Bronchial epithelial cell (primary cell): ENCODE data around the gene AHNAK2. TPM values are rescaled to one million over a fixed set of nuclear protein-coding genes. Genes with fewer than 3 reads are reported as not detected.
"Not testable (repeated sequence)": the region's sequence is repeated elsewhere in the genome, so short reads cannot be mapped to it uniquely, and the experiment has no call there.

Source experiments
- DNase-seq: peaks from one replicate; pipeline ENCODE4 v3.0.0-alpha.2; 2010; ENCODE audit warnings: low read depth
- FAIRE-seq: peaks from 2 replicates; lab custom pipeline; 2011; peaks lifted over from hg19 to GRCh38; lab: Jason Lieb, UNC
- H3K27me3 ChIP-seq: 2 replicates; pipeline ENCODE4 v1.5.1; 2011; ENCODE audit warnings: low read length; ENCODE audit not compliant: control insufficient read depth, insufficient read depth
- H3K36me3 ChIP-seq: 2 replicates; pipeline ENCODE4 v1.5.1; 2011; ENCODE audit warnings: low read length; ENCODE audit not compliant: control insufficient read depth, insufficient read depth
- H3K4me3 ChIP-seq: 2 replicates; pipeline ENCODE4 v1.5.1; 2011; ENCODE audit warnings: mild to moderate bottlenecking, low read depth, low read length, control low read depth
- total RNA-seq: library from RNA; depleted of rRNA; stranded (reverse); fragments of >200 nt; gene quantifications from 2 replicates; pipeline ENCODE4 v1.2.1, GENCODE V29; 2014
- TF ChIP-seq, protein P1 (sequence below): IDR thresholded peaks from 2 replicates; pipeline ENCODE4 v1.5.1; 2011; ENCODE audit warnings: mild to moderate bottlenecking, moderate library complexity, low read length, control low read depth, inconsistent platforms; ENCODE audit not compliant: insufficient read depth, severe bottlenecking

Gene AHNAK2
- total RNA-seq, 1 donor from 2014 or later = 367 TPM

DNA sequence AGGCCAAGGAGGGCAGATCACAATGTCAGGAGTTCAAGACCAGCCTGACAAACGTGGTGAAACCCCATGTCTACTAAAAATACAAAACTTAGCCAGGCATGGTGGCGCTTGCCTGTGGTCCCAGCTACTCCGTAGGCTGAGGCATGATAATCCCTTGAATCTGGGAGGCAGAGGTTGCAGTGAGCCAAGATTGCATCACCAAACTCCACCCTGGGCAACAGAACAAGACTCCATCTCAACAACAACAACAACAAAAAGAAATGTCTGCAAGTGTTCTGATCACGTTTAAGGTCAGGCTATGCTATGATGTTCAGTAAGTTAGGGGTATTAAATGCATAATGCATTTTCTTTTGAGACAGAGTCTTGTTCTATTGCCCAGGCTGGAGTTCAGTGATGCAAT, 60.2 kb downstream of the AHNAK2 start:
- TF ChIP-seq, protein P1, sequence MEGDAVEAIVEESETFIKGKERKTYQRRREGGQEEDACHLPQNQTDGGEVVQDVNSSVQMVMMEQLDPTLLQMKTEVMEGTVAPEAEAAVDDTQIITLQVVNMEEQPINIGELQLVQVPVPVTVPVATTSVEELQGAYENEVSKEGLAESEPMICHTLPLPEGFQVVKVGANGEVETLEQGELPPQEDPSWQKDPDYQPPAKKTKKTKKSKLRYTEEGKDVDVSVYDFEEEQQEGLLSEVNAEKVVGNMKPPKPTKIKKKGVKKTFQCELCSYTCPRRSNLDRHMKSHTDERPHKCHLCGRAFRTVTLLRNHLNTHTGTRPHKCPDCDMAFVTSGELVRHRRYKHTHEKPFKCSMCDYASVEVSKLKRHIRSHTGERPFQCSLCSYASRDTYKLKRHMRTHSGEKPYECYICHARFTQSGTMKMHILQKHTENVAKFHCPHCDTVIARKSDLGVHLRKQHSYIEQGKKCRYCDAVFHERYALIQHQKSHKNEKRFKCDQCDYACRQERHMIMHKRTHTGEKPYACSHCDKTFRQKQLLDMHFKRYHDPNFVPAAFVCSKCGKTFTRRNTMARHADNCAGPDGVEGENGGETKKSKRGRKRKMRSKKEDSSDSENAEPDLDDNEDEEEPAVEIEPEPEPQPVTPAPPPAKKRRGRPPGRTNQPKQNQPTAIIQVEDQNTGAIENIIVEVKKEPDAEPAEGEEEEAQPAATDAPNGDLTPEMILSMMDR = no peak
- FAIRE-seq (no peak), DNase-seq (no peak)
- no peaks in the 10 kb centered on the region for H3K36me3 ChIP-seq
- no peaks in the 10 kb centered on the region for H3K27me3 ChIP-seq
- no peak overlapping the region for H3K4me3 ChIP-seq

DNA sequence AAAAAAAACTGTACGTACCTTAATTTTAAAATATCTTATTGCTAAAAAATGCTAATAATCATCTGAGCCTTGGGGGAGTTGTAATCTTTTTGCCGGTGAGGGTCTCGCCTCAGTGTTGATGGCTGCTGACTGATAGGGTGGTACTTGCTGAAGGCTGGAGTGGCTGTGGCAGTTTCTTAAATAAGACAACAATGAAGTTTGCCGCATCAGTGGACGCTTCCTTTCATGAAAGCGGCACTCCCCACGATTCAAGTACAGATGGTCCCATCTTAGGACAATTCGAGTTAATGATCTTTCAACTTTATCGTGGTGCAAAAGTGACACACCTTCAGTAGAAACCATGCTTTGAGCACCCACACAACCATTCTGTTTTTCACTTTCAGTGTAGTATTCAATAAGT, 61.1 kb downstream of the AHNAK2 start:
- FAIRE-seq = no peak
- Histone ChIP-seq H3K36me3 (no peaks in the 10 kb centered on the region), H3K4me3 (no peak overlapping the region), H3K27me3 (no peaks in the 10 kb centered on the region)
- TF ChIP-seq, protein P1 = no peak
- no peak for DNase-seq

DNA sequence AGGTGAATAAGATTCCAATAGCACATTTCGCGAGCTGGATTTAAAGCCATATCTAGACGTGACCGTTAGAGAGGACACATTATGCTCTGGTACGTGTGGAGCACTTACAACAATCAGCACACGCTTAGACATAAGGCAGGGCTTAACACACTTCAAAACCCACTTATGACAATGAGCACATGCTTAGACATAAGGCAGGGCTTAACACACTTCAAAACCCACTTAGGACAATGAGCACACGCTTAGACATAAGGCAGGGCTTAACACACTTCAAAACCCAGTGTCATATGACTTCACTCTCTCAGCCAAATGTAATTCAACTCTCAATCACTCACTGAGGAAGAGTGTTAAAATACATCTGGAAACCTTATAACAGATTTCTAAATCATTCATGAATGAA, 64.7 kb downstream of the AHNAK2 start:
- TF ChIP-seq, protein P1 = no peak
- DNase-seq = no peak
- Histone ChIP-seq H3K4me3 (no peak overlapping the region), H3K27me3 (no peaks in the 10 kb centered on the region), H3K36me3 (no peaks in the 10 kb centered on the region)
- FAIRE-seq = no peak

DNA sequence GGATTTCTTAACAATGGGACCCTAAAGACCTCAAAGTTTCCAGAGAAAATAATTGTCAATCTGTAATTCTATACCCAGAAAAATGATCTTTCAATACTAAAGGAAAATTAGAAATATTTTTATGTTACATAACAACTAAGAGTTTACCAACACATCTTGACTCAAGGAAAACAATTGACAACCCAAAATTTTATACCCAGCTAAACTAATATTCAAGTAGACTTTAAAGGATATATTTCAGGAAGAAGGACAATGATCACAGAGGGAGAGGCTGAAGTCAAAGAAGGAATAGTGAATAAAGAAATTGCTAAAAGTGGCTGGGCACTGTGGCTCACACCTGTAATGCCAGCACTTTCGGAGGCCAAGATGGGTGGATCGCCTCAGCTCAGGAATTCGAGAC, 66.1 kb downstream of the AHNAK2 start:
- no peak for DNase-seq
- H3K36me3 ChIP-seq = no peaks in the 10 kb centered on the region
- H3K4me3 ChIP-seq = no peak overlapping the region
- H3K27me3 ChIP-seq = no peaks in the 10 kb centered on the region
- TF ChIP-seq, protein P1 = no peak
- FAIRE-seq = no peak

DNA sequence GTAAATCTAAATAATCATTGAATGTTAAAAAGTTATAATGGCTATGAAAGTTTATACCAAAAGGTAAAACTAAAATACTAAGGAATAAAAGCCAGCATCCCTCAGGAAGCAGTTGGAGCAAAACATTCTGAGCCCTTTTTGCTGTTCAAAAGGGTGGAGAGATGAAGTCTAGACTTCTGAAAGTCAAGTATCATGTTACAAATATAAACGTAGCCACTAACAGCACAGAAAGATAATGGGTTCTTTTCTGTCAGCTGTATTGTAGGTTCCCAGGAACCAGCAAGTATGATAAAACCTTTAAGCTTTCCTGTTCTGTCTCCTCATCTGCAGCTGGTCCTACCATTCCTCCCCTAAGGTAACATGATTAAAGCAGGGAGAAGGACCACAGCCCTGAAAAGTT, 69.9 kb downstream of the AHNAK2 start:
- Histone ChIP-seq H3K36me3 (no peaks in the 10 kb centered on the region), H3K4me3 (no peak overlapping the region), H3K27me3 (no peaks in the 10 kb centered on the region)
- DNase-seq = no peak
- TF ChIP-seq, protein P1 = no peak
- FAIRE-seq = no peak

DNA sequence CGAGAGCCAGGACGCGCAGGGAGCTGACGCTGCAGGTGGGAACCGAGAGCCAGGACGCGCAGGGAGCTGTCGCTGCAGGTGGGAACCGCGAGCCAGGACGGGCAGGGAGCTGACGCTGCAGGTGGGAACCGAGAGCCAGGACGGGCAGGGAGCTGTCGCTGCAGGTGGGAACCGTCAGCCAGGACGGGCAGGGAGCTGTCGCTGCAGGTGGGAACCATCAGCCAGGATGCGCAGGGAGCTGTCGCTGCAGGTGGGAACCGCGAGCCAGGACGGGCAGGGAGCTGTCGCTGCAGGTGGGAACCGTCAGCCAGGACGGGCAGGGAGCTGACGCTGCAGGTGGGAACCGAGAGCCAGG, 72.6 kb downstream of the AHNAK2 start:
- not testable (repeated sequence) for FAIRE-seq, DNase-seq

DNA sequence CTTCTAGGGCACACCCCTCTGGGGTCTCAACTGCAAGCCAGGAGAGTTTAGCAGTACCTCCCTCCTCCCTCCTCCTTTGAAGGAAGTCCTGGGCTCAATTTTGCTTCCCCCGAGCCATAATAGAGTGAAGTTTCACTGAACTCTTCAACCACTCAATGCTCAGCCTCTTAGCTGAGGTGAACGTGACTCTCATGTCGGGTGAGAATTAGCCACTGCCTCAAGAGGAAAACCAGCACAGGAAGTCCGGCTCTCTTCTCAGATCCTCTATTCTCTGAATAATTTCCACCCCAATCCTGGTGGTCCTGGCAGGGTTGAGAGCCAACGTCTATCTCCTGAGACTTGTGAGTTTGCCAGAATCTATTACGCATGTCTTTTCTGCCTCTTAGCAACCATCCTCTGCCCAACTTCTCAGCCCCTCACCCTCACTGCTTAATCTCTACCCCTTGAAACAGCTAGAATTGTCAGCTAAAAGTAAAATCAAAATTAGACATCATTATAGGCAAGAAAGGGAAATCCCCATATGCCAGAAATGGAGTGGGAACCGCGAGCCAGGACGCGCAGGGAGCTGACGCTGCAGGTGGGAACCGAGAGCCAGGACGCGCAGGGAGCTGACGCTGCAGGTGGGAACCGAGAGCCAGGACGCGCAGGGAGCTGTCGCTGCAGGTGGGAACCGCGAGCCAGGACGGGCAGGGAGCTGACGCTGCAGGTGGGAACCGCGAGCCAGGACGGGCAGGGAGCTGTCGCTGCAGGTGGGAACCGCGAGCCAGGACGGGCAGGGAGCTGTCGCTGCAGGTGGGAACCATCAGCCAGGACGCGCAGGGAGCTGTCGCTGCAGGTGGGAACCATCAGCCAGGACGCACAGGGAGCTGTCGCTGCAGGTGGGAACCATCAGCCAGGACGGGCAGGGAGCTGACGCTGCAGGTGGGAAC, 73.3 kb downstream of the AHNAK2 start:
- H3K4me3 ChIP-seq, H3K27me3 ChIP-seq, H3K36me3 ChIP-seq, DNase-seq, FAIRE-seq: not testable (repeated sequence)

More for the DNA sequence above, 72.6 kb downstream of the AHNAK2 start:
- H3K27me3 ChIP-seq, H3K36me3 ChIP-seq, H3K4me3 ChIP-seq: not testable (repeated sequence)
